ENCODE data around the gene INTS1. TPM values are rescaled to one million over a fixed set of nuclear protein-coding genes. Genes with fewer than 3 reads are reported as not detected.

The INTS1 gene
- total and polyA plus RNA-seq, 2 experiments from 2014 or later = 35.1 to 111 TPM

DNA sequence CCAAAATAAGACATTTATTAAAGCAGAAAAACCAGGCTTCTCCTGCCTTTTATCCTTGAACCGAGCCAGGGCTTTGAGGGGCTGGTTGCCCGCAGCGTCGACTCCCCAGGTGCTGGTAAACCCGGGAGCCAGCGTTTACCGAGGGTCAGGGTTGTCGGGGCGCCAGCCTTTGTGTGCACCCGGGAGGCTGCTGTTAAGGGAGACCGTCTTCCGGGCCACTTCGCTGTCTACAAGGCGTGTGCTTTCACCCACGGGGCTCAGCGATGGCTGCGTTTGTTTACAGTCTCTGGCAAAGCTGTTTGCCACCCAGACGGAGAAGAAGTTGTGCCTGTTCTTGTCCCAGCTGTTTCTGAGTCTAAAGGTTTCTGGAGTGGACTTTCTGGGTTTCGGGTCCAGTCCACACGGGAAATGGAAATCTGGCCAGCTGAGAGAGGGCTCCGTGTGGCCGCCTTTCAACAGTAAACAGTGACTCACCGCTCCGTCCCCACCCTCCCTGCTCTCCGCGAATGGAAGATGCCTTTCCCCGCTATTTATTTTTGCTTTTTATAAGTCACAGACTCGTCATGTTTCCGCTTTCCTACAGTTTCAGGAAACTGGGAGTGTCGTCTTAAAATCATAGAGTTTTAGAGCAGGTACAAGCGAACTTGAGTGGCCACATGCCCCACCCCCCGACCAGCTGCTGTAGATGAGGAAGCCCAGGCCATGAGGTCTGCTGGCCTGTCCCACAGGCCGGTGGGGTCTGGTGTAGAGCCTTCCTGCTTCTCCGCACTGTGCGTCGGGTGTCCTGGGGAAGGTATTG, 28.5 kb upstream of the INTS1 start (continued):
- no peak for TF ChIP-seq EZH2 (IDR thresholded peaks at IDR 0.05; ENCODE audit: low read depth, unreplicated experiment)
- TF ChIP-seq EZH2phosphoT487 (IDR thresholded peaks at IDR 0.05; ENCODE audit: unreplicated experiment) = no peak
- TF ChIP-seq, protein P1, sequence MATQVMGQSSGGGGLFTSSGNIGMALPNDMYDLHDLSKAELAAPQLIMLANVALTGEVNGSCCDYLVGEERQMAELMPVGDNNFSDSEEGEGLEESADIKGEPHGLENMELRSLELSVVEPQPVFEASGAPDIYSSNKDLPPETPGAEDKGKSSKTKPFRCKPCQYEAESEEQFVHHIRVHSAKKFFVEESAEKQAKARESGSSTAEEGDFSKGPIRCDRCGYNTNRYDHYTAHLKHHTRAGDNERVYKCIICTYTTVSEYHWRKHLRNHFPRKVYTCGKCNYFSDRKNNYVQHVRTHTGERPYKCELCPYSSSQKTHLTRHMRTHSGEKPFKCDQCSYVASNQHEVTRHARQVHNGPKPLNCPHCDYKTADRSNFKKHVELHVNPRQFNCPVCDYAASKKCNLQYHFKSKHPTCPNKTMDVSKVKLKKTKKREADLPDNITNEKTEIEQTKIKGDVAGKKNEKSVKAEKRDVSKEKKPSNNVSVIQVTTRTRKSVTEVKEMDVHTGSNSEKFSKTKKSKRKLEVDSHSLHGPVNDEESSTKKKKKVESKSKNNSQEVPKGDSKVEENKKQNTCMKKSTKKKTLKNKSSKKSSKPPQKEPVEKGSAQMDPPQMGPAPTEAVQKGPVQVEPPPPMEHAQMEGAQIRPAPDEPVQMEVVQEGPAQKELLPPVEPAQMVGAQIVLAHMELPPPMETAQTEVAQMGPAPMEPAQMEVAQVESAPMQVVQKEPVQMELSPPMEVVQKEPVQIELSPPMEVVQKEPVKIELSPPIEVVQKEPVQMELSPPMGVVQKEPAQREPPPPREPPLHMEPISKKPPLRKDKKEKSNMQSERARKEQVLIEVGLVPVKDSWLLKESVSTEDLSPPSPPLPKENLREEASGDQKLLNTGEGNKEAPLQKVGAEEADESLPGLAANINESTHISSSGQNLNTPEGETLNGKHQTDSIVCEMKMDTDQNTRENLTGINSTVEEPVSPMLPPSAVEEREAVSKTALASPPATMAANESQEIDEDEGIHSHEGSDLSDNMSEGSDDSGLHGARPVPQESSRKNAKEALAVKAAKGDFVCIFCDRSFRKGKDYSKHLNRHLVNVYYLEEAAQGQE (IDR thresholded peaks at IDR 0.05; ENCODE audit: unreplicated experiment) = no peak

- H3K27ac ChIP-seq (ENCODE audit: low read depth) = peak overlapping the region; percentile 39; the same call in 1 of the 2 replicates
- Mint-ChIP-seq H3K9me3 (no peaks in the 10 kb centered on the region), H3K4me1 (peaks cover 36% of the 10 kb centered on the region), H3K27ac (peak overlapping the region; percentile 40; the same call in 1 of the 2 replicates), H3K4me3 (peak overlapping the region; percentile 84), H3K36me3 (ENCODE audit: low read depth) (peaks cover 3% of the 10 kb centered on the region; the same call in 1 of the 3 replicates), H3K27me3 (ENCODE audit: insufficient read depth, low read depth, poor library complexity) (peaks cover 29% of the 10 kb centered on the region)
- no peaks in the 10 kb centered on the region; the same call in 1 of the 2 replicates for H4K20me1 ChIP-seq (replicated peaks; ENCODE audit: insufficient read depth)
- no peaks in the 10 kb centered on the region for H3K36me3 ChIP-seq (ENCODE audit: insufficient read depth)
- H3K4me3 ChIP-seq = peak overlapping the region; percentile 55
- H3F3A ChIP-seq (replicated peaks; ENCODE audit: low read depth) = 0 out of 2 replicates have a peak, but pooled peaks cover 11% of the 10 kb centered on the region
- DNase-seq (ENCODE audit: low spot score) = no peak
- H3K4me2 ChIP-seq = peak overlapping the region; percentile 78
- H3K79me2 ChIP-seq (replicated peaks; ENCODE audit: insufficient read depth) = peaks cover 56% of the 10 kb centered on the region
- TF ChIP-seq POLR2AphosphoS5 (IDR thresholded peaks at IDR 0.05; ENCODE audit: low read depth) = no peak
- TF ChIP-seq NANOG (IDR thresholded peaks at IDR 0.05; ENCODE audit: borderline replicate concordance) = no peak
- no peak for TF ChIP-seq STAT1 (IDR thresholded peaks at IDR 0.05; ENCODE audit: unreplicated experiment)
- TF ChIP-seq, protein P2, sequence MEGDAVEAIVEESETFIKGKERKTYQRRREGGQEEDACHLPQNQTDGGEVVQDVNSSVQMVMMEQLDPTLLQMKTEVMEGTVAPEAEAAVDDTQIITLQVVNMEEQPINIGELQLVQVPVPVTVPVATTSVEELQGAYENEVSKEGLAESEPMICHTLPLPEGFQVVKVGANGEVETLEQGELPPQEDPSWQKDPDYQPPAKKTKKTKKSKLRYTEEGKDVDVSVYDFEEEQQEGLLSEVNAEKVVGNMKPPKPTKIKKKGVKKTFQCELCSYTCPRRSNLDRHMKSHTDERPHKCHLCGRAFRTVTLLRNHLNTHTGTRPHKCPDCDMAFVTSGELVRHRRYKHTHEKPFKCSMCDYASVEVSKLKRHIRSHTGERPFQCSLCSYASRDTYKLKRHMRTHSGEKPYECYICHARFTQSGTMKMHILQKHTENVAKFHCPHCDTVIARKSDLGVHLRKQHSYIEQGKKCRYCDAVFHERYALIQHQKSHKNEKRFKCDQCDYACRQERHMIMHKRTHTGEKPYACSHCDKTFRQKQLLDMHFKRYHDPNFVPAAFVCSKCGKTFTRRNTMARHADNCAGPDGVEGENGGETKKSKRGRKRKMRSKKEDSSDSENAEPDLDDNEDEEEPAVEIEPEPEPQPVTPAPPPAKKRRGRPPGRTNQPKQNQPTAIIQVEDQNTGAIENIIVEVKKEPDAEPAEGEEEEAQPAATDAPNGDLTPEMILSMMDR (conservative IDR thresholded peaks at IDR 0.05; ENCODE audit: low read depth in 2 of 2) = no peak
- H3K27me3 ChIP-seq (ENCODE audit: insufficient read depth) = no peaks in the 10 kb centered on the region
- no peak overlapping the region for H2AFZ ChIP-seq
- peaks cover 20% of the 10 kb centered on the region for H3K4me1 ChIP-seq (ENCODE audit: insufficient read depth)
- H3K9me2 ChIP-seq (ENCODE audit: insufficient read depth) = no peaks in the 10 kb centered on the region
- ATAC-seq = no peak
Observed at GRCh38 chr7:1531979-1532455, 27.8 kb upstream of the INTS1 start.

All from GM23338 (cell line).